ENCODE measurements around the gene NFATC2.
"Not testable (repeated sequence)": the region's sequence is repeated elsewhere in the genome, so short reads cannot be mapped to it uniquely, and the experiment has no call there.

Gene NFATC2

DNA sequence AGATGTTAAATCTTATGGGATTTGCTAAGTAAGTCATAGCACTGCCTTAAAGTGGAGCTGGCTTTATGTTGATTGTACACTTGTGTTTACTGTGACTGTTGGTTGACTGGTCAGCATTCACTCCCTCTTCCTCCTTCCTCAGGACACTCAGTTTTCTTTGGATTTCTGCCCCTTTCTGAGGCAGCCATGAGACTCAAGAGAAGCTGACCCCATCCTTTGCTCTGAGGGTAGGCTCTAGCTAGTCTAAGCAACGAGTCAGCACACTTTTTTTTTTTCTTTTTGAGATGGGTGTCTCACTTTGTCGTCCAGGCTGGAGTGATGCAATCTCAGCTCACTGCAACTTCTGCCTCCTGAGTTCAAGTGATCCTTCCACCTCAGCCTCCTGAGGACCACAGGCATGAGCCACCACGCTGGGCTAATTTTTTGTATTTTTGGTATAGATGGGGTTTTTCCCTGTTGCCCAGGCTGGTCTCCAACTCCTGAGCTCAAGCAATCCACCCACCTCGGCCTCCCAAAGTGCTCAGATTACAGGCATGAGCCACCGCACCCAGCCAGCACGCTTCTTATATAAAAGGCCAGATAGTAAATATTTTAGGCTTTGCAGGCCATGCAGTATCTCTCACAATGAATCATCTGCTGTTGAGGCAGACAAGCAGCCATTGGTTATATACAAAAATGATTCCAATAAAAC lies 191.4 kb downstream of the NFATC2 start:
- in situ Hi-C loops (cut with HindIII; ENCODE audit: low pct_ligation_motif_present, low pct_unique_long_range_greater_than_20kb, low sequenced_read_pairs), result no loop called here
- no peak for DNase-seq

DNA sequence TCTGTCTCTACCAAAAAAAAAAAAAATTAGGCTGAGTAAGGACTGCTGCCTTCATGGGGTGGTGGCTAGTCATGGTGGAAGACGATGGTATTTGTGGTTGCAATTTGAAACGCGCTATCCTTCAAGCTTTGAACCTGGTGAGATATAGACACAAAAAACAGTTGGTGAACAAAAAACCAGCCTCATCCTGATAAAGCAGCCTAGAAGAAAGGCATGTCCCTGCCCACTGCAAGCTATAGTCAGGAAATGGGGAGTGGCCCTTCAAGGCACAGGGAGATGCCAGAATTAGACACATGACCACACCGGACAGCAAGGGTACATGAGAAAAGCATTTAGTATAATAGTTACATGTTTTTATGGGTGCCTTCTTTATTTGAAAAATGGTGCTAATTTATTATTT lies 193.6 kb downstream of the NFATC2 start:
- DNase-seq, result no peak
- in situ Hi-C loops (cut with HindIII; ENCODE audit: low pct_ligation_motif_present, low pct_unique_long_range_greater_than_20kb, low sequenced_read_pairs), result no loop called here

DNA sequence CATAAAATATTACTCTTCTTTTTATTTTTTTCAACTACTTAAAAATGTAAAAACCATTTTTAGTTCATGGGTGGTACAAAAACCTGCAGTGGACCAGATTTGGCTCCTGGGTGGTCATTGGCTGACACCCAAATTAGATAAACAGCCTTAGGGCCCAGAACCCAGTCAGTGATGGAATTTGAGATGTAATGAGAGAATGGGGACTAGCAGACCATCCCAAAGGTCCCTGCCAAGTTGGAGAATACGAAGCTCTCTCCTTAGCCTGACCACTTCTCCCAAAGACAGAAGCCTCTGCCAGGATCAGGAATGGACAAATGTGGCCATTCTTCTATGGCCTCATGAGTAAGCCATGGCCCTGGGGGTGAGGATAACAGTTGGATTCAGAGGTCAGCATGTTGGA lies 194.7 kb downstream of the NFATC2 start:
- DNase-seq, result no peak
- in situ Hi-C loops (cut with HindIII; ENCODE audit: low pct_ligation_motif_present, low pct_unique_long_range_greater_than_20kb, low sequenced_read_pairs), result no loop called here

DNA sequence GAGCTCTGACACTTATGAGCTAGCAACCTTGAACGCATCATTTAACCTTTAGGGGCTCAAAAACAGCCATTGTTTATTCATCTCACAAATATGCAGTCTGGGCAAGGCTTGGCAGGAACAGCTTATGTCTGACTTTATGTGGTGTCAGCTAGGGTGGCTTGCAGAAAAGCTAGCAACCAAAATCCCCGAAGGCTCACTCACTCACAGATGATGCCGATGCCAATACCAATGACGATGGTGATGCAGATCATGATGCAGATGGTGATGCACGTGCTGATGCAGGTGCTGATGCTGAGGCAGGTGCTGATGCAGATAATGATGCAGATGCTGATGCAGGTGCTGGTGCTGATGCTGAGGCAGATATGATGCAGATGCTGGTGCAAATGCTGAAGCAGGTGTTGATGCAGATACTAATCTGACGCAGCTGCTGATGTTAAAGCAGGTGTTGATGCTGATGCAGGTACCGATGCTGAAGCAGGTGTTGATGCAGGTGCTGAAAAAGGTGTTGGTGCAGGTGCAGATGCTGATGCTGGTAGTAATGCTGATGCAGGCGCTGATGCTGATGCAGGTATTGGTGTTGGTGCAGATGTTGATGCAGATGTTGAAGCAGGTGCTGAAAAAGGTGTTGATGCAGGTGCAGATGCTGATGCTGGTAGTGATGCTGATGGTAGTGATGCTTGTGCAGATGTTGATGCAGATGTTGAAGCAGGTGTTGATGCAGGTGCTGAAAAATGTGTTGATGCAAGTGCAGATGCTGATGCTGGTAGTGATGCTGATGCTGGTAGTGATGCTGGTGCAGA lies 195.6 kb downstream of the NFATC2 start:
- in situ Hi-C loops (cut with HindIII; ENCODE audit: low pct_ligation_motif_present, low pct_unique_long_range_greater_than_20kb, low sequenced_read_pairs), result no loop called here
- peak; percentile 41 for DNase-seq

DNA sequence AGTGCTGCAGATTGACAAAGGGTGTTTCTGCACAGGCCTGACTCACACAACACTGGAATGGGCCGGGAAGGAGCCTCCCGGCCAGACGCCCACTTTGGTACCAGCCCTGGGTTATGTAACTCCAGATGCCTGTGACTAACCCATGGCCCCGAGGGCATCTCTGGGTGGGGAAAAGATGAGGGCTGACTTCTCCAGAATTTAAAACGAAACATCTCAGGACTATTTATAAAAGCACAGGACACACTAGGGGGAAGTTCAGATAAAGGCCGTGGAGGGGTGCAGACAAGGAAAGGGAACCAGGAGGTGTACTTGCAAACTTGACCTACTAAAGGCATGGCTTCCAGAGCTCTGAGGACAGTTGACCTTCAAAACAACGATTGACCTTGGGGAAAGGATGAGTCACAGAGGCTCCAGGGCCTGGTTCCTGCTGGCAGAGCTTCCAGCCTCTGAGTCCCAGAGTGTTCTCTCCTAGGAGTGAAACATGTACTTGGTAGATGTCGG lies 196.9 kb downstream of the NFATC2 start:
- no peak for DNase-seq
- in situ Hi-C loops (cut with HindIII; ENCODE audit: low pct_ligation_motif_present, low pct_unique_long_range_greater_than_20kb, low sequenced_read_pairs), result no loop called here

DNA sequence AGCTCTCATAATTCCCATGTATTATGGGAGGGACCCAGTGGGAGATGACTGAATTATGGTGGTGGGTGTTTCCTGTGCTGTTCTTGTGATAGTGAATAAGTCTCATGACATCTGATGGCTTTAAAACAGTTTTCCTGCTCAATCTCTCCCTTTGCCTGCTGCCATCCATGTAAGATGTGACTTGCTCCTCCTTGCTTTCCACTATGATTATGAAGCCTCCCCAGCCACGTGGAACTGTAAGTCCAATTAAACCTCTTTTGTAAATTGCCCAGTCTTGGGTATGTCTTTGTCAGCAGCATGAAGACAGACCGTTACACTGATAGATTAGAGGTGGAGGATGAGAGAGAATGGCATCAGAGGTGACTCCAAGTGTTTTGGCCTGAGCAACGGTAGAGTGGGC lies 198.7 kb downstream of the NFATC2 start:
- DNase-seq; in situ Hi-C loops (cut with HindIII; ENCODE audit: low pct_ligation_motif_present, low pct_unique_long_range_greater_than_20kb, low sequenced_read_pairs): not testable (repeated sequence)

DNA sequence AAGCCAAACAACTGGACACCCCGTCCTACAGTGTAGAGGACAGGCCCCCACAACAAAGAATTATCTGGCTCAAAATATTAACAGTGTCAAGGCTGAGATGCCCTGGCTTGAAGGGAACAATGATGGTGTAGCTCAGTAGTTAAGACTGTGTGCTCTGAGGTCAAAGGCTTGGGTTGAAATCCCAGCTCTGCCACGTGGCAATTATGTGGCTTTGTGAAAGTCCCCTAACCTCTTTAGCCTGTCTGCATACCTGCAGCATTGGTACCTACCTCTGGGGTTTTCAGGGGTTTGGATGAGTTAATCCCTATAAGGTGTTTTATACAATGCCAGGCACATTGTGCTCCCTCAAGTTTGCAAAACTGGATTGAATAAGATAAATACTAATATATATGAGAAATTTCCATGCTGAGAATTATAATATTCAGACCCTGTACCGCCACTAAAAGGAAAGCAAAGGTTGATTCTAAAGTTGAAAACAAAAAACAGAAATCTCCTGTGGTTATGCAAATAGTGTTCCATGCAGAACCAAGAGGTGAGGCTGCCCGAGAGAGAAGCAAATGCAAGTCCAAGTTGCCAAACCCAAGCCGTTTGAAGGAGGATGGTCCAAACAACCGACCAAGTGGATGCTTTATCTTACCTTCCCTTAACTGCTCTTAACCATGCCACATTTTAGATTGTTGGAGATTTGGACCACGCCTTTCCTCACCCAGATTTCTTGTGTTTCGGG lies 199.8 kb downstream of the NFATC2 start:
- in situ Hi-C loops (cut with HindIII; ENCODE audit: low pct_ligation_motif_present, low pct_unique_long_range_greater_than_20kb, low sequenced_read_pairs), result no loop called here
- no peak for DNase-seq

DNA sequence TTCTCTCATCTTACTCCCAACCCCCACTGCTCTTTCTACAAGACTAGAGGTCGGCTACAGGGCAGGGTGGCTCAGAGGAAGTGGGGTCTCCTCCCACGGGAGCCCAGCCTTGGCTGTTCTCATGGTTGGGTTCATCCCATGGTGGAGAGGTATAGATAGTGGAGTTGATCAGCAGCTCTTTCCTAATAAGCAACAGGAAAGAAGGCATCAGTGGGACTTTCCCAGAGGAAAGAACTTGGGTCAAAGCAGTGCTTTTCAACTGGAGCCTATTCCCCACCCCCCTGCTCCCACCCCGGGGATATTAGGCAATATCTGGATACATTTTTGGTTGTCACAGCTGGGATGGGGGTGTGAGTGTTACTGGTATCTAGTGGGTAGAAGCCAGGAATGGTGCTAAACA lies 200.9 kb downstream of the NFATC2 start:
- no peak for DNase-seq
- in situ Hi-C loops (cut with HindIII; ENCODE audit: low pct_ligation_motif_present, low pct_unique_long_range_greater_than_20kb, low sequenced_read_pairs), result no loop called here

DNA sequence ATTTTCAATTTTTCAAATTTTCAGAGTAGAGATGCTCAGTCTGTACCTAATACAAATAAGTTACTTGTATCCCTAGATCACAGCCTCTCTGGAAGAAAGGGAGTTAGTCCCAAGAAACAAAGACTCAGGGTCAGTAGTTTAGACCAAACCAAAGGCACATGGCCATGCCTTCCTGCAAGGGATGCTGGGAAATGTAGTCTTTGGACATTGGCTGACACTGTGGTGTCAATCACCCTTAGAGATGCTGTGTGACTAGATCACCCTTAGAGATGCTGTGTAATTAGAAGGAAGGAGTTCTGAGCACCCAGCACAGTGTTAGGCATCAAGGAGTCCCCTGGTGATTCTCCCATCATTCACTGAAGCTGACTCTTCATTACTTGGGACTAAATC lies 202.1 kb downstream of the NFATC2 start:
- in situ Hi-C loops (cut with HindIII; ENCODE audit: low pct_ligation_motif_present, low pct_unique_long_range_greater_than_20kb, low sequenced_read_pairs), result no loop called here
- no peak for DNase-seq

DNA sequence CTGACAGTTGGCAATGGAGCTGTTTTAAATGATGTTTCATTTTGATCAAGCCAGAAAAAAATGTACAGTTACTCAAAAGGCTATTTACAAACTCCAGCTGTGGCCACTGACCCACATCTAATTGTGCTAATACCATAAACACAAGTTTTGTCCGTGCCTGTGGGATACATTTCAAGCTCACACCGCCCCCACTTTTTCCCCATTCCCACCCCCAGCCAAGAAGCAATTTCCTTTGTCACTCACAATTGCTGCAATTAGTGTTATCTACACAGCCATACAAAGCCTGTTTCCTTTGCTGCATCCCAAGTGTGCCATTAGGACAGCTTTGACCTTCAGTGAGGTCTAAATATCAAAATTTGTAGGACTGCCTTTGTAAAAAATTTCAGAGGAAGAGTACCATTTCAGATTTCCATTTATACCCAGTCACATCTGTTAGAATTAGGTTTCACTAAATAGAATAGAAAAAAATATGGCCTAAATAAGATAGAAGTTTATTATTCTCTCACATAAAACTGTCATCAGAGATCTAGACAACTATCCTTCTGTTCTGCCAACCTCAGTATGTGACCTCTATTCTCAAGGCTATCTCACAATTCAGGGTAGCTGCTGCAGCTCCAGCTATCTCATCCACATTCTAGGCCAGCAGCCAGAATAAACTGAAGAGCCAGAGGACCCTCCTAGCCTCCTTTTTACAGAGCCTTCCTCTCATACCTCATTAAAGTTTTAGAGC lies 202.6 kb downstream of the NFATC2 start:
- in situ Hi-C loops (cut with HindIII; ENCODE audit: low pct_ligation_motif_present, low pct_unique_long_range_greater_than_20kb, low sequenced_read_pairs), result no loop called here
- no peak for DNase-seq

DNA sequence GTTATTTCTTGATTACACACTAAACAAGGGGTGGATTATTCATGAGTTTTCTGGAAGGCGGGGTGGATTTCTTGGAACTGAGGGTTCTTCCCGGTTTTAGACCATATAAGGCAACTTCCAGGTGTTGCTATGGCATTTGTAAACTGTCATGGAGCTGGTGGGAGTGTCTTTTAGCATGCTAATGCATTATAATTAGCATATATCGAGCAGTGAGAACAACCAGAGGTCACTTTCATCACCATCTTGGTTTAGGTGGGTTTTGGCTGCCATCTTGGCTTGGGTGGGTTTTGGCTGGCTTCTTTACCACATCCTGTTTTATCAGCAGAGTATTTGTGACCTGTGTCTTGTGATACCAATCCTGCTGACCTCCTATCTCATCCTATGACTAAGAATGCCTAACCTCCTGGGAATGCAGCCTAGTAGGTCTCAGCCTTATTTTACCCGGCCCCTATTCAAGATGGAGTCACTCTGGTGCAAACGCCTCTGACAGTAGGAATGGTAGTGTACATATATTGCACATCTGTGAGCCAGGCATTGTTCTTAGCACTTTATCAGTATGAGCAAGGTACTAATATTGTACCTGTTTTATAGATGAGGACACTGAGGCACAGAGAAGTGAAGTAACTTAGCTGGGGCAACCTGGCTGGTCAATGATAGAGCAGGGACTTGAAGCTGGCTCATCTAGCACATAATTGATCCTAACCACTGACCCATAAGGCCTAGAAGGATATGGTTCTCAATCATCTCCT lies 203.7 kb downstream of the NFATC2 start:
- no peak for DNase-seq
- in situ Hi-C loops (cut with HindIII; ENCODE audit: low pct_ligation_motif_present, low pct_unique_long_range_greater_than_20kb, low sequenced_read_pairs), result no loop called here

DNA sequence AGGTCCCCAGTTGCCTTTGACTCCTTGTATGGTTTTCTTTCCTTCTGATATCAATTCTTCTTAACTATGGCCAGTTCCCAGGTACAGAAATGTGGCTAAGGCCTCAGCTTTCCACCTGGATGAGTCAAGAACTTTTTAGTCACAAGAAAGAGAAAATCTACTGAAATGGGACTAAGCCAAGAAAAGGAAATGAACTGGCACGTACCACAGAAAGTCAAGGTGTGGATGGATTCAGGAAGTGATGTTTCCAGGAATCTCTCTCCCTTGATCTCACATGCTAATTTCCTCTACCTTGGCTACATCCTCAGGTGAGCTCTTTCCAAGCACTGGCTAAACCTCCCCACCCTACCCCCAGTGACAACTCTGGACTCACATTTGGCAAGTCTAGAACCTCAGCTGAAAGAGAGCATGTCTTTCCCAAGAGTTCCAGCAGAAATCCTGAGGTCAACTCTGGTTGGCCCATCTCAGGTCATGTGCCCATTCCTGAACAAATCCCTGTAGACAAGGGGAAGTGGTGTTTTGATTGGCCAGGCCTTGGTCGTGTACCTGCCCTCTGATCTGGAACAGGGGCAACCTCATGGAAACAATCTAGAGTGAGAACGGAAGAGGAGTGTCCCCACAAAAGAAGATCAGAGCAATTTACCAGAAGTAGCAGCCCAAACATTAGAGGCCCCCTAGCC lies 205.3 kb downstream of the NFATC2 start:
- DNase-seq, result no peak
- in situ Hi-C loops (cut with HindIII; ENCODE audit: low pct_ligation_motif_present, low pct_unique_long_range_greater_than_20kb, low sequenced_read_pairs), result no loop called here

Measured in ACHN (cell line).